PC-9 (cell line): ENCODE results near the gene RAB31. TPM values are rescaled to one million over a fixed set of nuclear protein-coding genes. Genes with fewer than 3 reads are reported as not detected.

Experiments
- BruUV-seq: library from RNA; stranded (reverse); fragments of 400-500 nt; replicated peaks from 2 replicates; lab custom pipeline; 2021; lab: Mats Ljungman, UMichigan
- CTCF ChIA-PET: fragments of 300-600 bp; sonication (Branson Sonifier 250); formaldehyde crosslinking; loops from one replicate; lab custom pipeline; 2022; ENCODE audit warnings: antibody characterized with exemption; lab: Charles Lee
- POLR2A ChIA-PET: fragments of 300-600 bp; sonication (Branson Sonifier 250); formaldehyde crosslinking; loops from one replicate; lab custom pipeline; 2022; ENCODE audit warnings: antibody characterized with exemption; ENCODE audit not compliant: unreplicated experiment; lab: Charles Lee
- DNase-seq, 2 experiments: peaks; one replicate each; pipeline versions ENCODE4 v3.0.0 to v3.0.0-alpha.2; 2015 to 2022; ENCODE audit warnings: mixed read lengths in 1 of 2
- H2AFZ ChIP-seq: fragments of 200-600 bp; sonication (generic); 2 replicates; pipeline ENCODE4 v1.8.1; 2017; ENCODE audit warnings: antibody characterized with exemption
- H3F3A ChIP-seq: fragments of 200-600 bp; sonication (generic); 2 replicates; pipeline ENCODE4 v1.8.1; 2017; ENCODE audit warnings: antibody characterized with exemption, mild to moderate bottlenecking, low read depth; ENCODE audit not compliant: insufficient read depth
- H3K27ac ChIP-seq: fragments of 200-600 bp; sonication (generic); 2 replicates; pipeline ENCODE4 v1.6.1; 2016; ENCODE audit warnings: mixed run types
- H3K27me3 ChIP-seq: fragments of 200-600 bp; sonication (generic); 2 replicates; pipeline ENCODE4 v1.6.1; 2016; ENCODE audit warnings: low read depth, mixed run types; ENCODE audit not compliant: insufficient read depth
- H3K36me3 ChIP-seq: fragments of 200-600 bp; sonication (generic); 2 replicates; pipeline ENCODE4 v1.6.1; 2016; ENCODE audit warnings: low read depth, mixed run types
- H3K4me1 ChIP-seq: fragments of 200-600 bp; sonication (generic); replicated peaks from 2 replicates; pipeline ENCODE4 v1.6.1; 2016; ENCODE audit warnings: mixed run types; ENCODE audit not compliant: insufficient read depth
- H3K4me2 ChIP-seq: fragments of 200-600 bp; sonication (generic); 2 replicates; pipeline ENCODE4 v1.6.1; 2017; ENCODE audit warnings: mixed run types
- H3K4me3 ChIP-seq: fragments of 200-600 bp; sonication (generic); 2 replicates; pipeline ENCODE4 v1.6.1; 2016; ENCODE audit warnings: mixed run types
- H3K79me2 ChIP-seq: fragments of 200-600 bp; sonication (generic); 2 replicates; pipeline ENCODE4 v1.6.1; 2017; ENCODE audit warnings: low read depth, mixed run types
- H3K9me2 ChIP-seq: fragments of 200-600 bp; sonication (generic); 2 replicates; pipeline ENCODE4 v1.8.1; 2017; ENCODE audit warnings: mild to moderate bottlenecking; ENCODE audit not compliant: insufficient read depth
- H3K9me3 ChIP-seq: fragments of 200-600 bp; sonication (generic); 2 replicates; pipeline ENCODE4 v1.8.1; 2016; ENCODE audit warnings: low read depth; ENCODE audit not compliant: insufficient read depth
- H4K20me1 ChIP-seq: fragments of 200-600 bp; sonication (generic); 2 replicates; pipeline ENCODE4 v1.8.1; 2017; ENCODE audit not compliant: insufficient read depth
- EZH2 ChIP-seq: fragments of 200-600 bp; sonication (generic); IDR thresholded peaks from 2 replicates; pipeline ENCODE4 v1.8.0; 2017; ENCODE audit warnings: antibody characterized with exemption, low read depth
- intact Hi-C: fragments of 100-400 bp; cut with micrococcal nuclease; formaldehyde crosslinking; loops from one replicate; pipeline ENCODE4 v1.10.0; 2022; ENCODE audit not compliant: unreplicated experiment
- total RNA-seq: library from RNA; stranded (reverse); gene quantifications from 2 replicates; pipeline ENCODE4 v1.2.3, GENCODE V29; 2021
- TF ChIP-seq, protein P1 (sequence below): fragments of 200-600 bp; sonication (generic); conservative IDR thresholded peaks from 2 replicates; pipeline ENCODE4 v1.6.1; 2017; ENCODE audit warnings: mixed run types, antibody characterized with exemption, mild to moderate bottlenecking, moderate library complexity

The RAB31 gene
- total RNA-seq, 1 experiment from 2014 or later, result 51.0 TPM

GRCh38 chr18:9803698-9804516, 95.8 kb downstream of the RAB31 start:
- BruUV-seq, result no TSS peak
- no peaks in the 10 kb centered on the region for H4K20me1 ChIP-seq
- H2AFZ ChIP-seq, result no peak overlapping the region
- H3K36me3 ChIP-seq, result no peaks in the 10 kb centered on the region
- no peak overlapping the region for H3K27ac ChIP-seq
- CTCF ChIA-PET, result interaction anchor here (0.6 to 0.7 kb wide), 2 partner anchors 102 to 469 kb away, joined by 6 to 7 read pairs; no protein-coding TSS in a partner anchor
- H3K4me3 ChIP-seq, result no peak overlapping the region
- no peaks in the 10 kb centered on the region for H3K9me3 ChIP-seq
- peaks cover 23% of the 10 kb centered on the region for H3K4me1 ChIP-seq
- no peak overlapping the region for H3K4me2 ChIP-seq
- TF ChIP-seq EZH2, result no peak
- TF ChIP-seq, protein P1, sequence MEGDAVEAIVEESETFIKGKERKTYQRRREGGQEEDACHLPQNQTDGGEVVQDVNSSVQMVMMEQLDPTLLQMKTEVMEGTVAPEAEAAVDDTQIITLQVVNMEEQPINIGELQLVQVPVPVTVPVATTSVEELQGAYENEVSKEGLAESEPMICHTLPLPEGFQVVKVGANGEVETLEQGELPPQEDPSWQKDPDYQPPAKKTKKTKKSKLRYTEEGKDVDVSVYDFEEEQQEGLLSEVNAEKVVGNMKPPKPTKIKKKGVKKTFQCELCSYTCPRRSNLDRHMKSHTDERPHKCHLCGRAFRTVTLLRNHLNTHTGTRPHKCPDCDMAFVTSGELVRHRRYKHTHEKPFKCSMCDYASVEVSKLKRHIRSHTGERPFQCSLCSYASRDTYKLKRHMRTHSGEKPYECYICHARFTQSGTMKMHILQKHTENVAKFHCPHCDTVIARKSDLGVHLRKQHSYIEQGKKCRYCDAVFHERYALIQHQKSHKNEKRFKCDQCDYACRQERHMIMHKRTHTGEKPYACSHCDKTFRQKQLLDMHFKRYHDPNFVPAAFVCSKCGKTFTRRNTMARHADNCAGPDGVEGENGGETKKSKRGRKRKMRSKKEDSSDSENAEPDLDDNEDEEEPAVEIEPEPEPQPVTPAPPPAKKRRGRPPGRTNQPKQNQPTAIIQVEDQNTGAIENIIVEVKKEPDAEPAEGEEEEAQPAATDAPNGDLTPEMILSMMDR, result no peak
- peaks cover 8% of the 10 kb centered on the region; the same call in 1 of the 2 replicates for H3F3A ChIP-seq
- DNase-seq, result no peak
- intact Hi-C loops, result no loop called here
- POLR2A ChIA-PET, result no interaction called here
- H3K79me2 ChIP-seq, result no peaks in the 10 kb centered on the region
- no peaks in the 10 kb centered on the region for H3K9me2 ChIP-seq
- H3K27me3 ChIP-seq, result no peaks in the 10 kb centered on the region

GRCh38 chr18:9804517-9805104, 96.5 kb downstream of the RAB31 start:
- no TSS peak for BruUV-seq
- DNase-seq, result no peak
- no peaks in the 10 kb centered on the region for H3K36me3 ChIP-seq
- peaks cover 27% of the 10 kb centered on the region for H3K4me1 ChIP-seq
- ChIA-PET POLR2A (no interaction called here), CTCF (interaction anchor here (0.6 kb wide), 1 partner anchor 22 kb away, joined by 3 read pairs; no protein-coding TSS in a partner anchor)
- intact Hi-C loops, result no loop called here
- no peak overlapping the region for H3K27ac ChIP-seq
- TF ChIP-seq EZH2, result no peak
- TF ChIP-seq, protein P1, result no peak
- H2AFZ ChIP-seq, result no peak overlapping the region
- peaks cover 14% of the 10 kb centered on the region; the same call in 1 of the 2 replicates for H3F3A ChIP-seq
- H3K4me3 ChIP-seq, result no peak overlapping the region
- no peaks in the 10 kb centered on the region for H3K9me2 ChIP-seq
- H4K20me1 ChIP-seq, result no peaks in the 10 kb centered on the region
- no peak overlapping the region for H3K4me2 ChIP-seq
- no peaks in the 10 kb centered on the region for H3K79me2 ChIP-seq
- no peaks in the 10 kb centered on the region for H3K9me3 ChIP-seq
- no peaks in the 10 kb centered on the region for H3K27me3 ChIP-seq

DNA sequence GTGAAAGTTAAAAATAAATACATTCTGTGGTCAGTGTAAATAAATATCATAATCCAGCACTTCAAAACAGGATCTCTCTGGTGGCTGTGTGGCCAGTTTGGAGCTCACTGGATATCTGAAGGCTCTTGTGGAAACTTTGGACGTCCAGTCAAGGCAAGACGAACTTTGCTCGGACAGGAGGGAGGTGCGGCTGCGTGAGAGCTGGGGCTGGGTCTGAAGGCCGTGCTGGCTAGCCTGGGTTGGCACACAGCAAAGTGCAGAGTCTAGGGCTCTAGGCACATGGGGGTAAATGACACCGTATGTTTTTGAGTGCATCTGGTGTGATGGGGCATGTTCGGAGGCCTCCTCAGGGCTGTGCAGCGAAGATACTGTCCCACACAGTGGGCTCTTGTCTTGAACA, 98.8 kb downstream of the RAB31 start:
- Histone ChIP-seq H3K9me2 (no peaks in the 10 kb centered on the region), H4K20me1 (no peaks in the 10 kb centered on the region), H3F3A (peaks cover 15% of the 10 kb centered on the region; the same call in 1 of the 2 replicates), H3K4me2 (no peak overlapping the region), H3K79me2 (no peaks in the 10 kb centered on the region), H2AFZ (no peak overlapping the region), H3K4me1 (peaks cover 27% of the 10 kb centered on the region), H3K4me3 (no peak overlapping the region), H3K36me3 (no peaks in the 10 kb centered on the region), H3K27me3 (no peaks in the 10 kb centered on the region), H3K27ac (no peak overlapping the region), H3K9me3 (no peaks in the 10 kb centered on the region)
- intact Hi-C loops, result no loop called here
- DNase-seq, result no peak
- ChIA-PET POLR2A (no interaction called here), CTCF (no interaction called here)
- BruUV-seq, result no TSS peak
- TF ChIP-seq, protein P1, result no peak
- no peak for TF ChIP-seq EZH2
